HG03442 (cell line): ENCODE measurements around the gene TAF4.

Experiments used
- ATAC-seq: cut with Tn5 transposase; IDR thresholded peaks from one replicate; pipeline ENCODE4 v1.9.1; 2021; ENCODE audit warnings: mild to moderate bottlenecking, moderate library complexity; ENCODE audit not compliant: unreplicated experiment

The TAF4 gene

DNA sequence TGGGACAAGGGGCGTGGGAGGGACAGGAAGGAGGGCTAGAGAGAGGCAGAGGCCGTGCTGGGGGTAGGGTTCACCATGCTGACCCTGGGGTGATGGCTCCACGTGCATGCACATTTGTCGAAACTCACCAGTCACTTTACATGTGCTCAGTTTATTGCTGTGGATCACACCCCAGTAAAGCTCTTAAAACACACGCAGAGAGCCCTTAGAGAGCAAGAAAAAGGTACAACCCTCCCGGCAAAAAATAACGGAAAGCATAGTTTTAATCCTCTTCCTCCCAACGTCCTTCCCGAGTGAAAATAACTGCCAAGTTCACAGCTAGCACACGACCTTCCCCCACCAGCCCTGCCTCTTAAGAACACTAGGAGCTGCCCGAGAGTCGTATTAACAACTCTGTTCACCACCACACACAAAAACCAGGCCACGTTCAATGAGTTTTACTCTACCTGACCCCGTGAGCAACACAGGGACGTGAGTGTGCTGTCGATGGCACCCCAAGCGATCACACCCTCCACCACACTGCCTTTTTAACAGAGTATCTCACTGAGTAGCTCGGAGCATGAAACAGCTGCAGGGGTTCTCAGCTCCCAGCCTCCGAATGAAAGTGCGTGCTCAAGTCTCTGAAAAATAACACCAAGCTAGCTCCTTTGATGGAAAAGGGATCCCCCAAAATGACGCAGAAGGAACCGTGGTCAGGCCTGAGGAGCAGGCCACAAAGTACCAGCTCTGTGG lies 39.7 kb downstream of the TAF4 start:
- ATAC-seq, result no peak

DNA sequence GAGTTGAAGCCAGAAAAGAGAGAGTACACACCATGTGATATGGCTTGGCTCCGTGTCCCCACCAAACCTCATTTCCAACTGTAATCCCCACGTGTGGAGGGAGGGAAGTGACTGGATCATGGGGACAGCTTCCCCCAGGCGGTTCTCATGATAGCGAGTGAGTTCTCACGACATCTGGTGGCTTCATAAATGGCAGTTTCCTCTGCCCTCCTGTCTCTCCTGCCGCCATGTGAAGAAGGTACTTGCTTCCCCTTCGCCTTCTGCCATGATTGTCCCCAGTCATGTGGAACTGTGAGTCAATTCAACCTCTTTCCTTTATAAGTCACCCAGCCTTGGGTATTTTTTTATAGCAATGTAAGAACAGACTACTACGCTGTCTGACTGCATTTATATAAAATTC lies 40.3 kb downstream of the TAF4 start:
- ATAC-seq, result no peak

DNA sequence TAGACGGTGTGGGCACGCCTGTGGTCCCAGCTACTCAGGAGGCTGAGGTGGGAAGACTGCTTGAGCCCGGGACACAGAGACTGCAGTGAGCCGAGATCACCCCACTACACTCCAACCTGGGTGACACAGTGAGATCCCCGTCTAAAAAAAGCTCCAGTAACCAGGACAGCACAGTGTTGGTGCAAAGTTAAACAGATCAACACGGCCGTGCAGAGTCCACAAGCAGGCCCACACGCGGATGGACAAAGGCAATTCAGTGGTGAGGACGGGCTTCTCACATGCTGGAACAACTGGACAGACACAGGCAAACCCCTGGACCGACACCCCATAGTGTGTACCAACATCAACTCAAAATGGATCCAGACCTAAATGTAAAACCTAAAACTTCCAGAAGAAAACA lies 41.7 kb downstream of the TAF4 start:
- no peak for ATAC-seq

DNA sequence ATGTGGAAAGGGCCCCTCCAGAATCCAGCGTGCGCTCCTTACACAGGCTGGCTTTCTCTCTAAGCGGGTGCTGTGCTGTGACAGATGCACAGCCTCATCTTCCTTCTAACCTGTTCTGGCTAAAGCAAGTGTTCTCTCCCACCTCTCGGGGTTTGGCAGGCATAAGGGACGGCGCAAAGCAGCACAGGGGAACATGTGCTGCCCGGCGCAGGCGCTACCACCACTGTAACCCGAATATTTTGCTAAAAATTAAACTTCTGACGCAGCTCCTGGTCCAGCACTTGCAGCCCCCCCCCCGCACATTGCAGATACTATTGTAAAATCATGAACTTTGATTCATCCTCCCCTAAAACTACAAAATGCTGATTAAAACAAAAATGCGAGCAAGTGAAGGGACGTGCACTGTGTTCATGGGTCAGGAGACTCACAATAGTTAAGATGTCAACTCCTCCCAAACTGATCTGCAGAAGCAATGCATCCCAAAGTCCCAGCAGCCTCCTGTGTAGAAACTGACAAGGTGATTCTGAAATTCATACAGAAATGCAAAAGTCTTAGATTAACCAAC lies 43.0 kb downstream of the TAF4 start:
- ATAC-seq, result no peak

DNA sequence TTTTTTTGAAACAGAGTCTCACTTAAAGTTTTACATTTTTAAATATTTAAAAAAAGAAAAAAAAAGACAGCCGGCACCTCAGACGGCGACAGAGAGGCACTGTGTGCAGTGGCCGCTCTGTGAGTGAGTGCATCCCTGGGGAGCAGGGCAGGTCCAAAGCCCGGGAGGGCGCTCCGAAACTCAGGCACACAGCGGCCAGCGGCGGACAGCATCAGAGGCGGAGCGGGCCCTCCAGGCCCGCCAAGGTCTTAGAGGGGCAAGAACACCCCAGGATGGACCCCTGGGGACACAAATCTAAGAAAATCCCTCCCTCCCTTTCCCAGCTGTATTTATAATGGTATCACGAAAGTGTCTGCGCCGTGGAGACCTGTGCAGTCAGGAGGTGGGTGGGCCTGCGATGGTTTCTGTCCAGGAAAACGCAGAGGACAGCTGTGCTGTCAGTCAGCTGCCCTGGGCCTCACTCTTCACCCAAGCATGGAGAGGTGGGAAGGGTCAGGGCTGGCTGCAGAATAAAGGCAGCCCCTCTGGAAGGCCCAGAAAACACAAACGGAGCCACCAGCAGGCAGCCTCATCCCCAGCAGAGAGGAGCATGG lies 43.8 kb downstream of the TAF4 start:
- ATAC-seq, result no peak

DNA sequence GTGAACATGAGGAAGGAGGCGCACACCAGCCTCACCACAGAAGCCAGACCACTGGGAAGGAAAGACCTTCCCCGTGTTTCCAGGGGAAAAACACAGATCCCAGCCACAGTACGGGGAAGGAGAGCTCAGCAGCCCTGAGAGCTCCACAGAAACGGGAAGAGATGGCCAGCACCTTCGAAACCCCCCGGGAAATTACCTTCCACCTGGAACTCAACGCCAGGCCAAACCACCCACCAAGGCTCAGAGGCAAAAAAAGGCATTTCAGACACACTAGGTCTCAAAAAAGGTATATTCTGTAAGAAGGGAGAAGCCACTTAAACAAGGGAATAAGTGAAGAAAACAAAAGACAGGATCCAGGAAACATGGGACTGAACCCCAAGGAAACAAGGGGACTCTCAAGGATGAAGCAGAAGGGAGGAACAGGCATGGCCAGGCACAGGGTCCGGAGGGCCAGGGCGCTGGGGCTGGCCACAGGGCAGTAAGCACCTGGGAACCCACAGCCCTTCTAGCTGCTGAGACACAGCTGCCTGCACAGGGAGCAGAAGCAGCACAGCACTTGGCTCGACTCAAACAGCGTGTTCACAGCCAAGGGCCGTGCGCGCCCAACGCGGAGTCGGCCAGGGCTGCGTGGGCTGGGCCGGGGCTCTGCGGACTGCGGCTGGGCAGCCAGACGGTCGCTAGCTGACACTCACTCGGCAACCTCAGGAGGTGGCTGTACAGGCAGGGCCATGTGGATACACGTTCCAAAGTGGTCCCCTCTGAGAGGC lies 44.6 kb downstream of the TAF4 start:
- no peak for ATAC-seq

DNA sequence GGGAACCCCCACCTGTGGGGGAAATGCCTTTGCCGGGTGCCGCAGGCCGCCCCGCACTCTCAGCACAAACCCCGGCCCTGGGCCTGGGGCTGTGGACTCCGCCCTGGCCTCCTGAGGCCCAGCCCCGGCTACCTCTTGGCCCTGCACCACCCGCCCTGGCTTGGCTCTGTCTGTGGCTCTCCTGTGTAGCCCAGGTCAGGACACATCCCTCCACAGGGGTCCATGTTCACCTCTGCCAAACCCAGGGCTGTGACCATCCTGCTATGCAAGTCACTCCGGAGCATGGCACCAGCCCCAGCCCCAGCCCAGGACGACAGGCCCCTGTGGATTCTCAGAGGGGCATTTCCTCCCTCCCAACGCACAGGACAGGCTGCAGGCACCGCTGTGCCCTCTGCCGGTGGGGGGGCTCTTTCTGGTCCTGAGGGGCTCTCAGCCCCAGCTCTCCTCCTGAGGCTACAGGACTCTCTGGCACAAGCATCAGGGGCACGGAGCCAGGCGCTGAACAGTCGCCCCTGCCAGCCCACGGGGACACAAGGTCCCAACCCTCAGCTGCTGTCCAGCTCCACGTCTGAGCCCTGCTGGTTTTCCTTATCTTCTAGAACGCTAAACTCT lies 45.7 kb downstream of the TAF4 start:
- ATAC-seq, result no peak

DNA sequence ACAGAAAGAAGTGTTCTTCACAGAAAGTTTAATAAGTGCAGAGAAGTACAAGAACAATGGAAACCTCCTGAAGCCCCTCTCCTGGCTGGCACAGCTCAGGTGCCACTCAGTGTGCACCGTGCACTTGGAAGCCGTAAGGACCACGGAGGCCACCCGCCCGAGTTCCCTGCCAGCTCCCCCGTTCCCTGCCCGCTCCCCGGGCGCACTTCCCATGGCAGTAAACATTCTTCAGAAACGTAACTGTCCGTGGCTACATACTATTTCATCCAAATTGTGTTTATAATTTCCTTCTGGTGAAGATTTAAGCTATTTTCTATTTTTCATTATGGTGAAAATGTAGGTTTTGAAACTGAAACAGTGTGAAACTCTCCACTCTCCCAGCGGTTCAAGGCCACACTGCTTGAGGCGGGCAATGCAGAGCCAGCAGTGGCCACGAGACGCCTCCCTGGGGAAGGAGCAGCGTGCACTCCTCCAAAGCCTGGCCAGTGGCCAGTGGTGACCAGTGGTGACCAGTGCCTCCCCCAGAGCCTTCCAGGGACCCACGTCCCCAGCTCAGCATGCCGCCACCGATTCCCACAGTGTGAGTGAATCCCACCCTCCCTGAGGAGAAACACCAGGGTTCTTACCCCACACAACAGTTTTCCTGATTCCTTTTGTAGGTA lies 46.4 kb downstream of the TAF4 start:
- no peak for ATAC-seq

DNA sequence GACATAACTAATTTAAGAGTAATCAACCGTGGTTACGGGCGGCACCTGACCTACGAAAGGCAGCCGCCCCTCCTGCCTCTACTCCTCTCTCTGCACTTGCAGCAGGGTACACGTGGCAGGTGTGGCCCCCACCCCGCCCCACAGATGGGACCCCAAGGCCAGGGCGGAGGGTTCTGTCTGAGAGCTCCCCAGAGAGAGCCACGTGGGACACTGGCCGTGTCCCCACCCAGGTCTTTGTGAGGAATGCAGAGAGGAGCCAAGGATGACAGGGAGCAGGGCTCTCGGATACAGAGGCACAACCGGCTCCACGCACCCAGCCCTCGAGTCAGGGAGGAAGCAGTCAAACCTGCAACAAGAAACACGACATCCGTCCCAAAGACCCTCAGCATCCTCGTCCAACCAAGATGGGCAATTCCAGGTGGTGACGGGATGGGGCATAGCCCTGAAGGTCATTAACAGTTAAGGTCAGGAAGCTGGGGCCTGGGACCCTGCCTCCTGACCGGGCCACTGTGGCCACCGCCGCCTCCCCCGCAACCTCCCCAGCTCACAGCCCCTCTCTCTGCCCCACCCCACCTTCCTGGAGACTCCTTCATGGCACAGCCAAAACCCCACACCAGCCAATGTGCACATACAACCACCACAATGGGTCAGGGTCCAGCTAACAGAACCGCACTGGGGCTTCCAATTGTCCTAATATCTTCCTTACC lies 47.1 kb downstream of the TAF4 start:
- ATAC-seq, result no peak

DNA sequence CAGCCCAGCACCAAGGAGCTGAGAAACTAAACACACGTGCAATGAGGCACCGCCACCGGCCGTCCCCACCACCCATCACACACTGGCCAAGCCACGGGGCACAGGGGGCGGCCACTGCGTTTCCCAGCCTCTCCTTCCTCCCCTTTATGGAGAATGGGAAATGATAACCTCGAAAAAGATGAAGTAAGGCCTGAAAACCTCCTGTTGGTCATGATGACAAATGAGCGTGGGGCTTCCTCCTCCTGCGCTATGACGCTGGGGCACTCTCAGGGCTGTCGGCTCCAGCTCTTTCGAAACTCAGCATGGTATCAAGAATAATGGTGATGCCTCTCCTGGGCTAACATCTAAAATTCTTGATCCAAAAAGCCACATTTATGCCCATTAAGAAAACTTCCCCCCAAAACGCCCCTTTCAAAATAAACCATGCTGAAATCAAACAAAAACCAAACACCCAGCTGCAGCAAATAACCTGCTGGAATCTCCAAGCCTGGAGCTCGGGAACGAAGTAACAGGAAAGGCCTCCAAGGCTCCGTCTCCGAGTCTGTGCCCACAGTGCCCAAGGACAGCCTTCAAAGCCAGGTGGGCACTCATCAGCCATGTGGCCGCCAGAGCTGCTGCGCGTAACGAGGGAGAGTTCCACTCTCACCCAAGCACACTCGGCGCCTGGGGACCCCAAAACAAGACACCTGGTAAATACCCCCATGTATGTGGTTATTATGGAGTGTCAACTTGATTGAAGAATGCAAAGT lies 50.0 kb downstream of the TAF4 start:
- no peak for ATAC-seq

DNA sequence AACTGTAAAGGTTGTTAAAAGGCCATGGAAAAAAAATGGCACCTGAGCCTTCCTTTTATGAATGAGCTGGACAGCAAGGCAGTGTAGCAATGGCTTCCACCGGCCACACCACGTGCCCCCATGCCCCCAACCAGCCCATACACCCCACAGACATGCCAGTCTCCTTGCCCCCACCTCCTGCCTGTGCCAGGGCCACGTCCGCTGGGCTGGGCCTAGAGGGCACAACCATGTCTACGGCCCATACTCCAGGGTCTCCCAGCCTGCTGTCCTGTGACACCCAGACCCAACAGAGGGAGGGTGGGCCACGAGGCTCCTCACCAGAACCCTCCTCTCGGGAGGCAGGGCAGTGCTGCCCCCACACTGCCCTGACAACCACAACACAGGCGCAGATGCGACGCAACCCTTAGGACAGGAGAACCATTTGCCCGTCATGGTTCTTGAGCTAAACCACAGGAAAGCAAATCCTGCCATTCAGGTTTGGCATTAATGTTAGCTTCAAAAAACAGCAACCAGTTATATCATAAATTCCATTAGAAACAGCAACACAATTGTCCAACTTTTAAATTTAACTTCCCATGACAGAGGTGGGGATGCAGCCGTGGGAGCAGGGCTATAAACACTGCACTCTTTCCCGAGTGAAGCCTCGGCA lies 50.7 kb downstream of the TAF4 start:
- no peak for ATAC-seq

DNA sequence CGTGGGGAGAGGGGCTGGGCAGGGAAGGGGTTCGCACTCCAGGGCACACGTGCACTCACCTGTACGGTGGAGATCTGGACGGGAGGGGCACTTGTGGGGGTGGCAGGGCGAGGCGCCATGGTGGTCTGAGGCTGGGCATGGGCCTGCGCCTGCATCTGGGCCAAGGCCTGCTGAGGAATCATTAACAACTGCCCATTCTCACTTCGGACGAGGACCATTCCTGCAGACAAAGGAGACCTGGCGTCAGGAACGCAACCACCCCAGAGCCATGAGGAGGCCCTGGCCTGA lies 51.2 kb downstream of the TAF4 start:
- ATAC-seq, result no peak

DNA sequence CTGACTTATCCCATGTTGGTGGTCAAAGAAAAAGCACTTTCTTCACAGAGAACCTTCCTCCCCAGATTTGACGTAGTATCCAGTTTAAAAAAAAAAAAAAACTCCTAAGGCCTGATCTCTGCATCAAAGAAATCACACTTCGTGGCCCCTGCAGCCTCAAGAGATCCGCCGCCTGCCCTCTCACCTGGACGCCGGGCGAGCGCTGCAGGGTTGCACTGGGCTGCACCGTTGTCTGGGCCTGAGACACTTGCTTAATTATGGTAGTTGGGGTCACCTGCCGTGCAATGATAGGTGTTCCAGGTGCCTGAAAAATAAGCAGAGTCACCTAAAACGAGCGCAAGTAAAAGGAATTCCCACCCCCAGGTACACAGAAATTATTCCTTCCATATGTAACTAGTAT lies 53.0 kb downstream of the TAF4 start:
- no peak for ATAC-seq

DNA sequence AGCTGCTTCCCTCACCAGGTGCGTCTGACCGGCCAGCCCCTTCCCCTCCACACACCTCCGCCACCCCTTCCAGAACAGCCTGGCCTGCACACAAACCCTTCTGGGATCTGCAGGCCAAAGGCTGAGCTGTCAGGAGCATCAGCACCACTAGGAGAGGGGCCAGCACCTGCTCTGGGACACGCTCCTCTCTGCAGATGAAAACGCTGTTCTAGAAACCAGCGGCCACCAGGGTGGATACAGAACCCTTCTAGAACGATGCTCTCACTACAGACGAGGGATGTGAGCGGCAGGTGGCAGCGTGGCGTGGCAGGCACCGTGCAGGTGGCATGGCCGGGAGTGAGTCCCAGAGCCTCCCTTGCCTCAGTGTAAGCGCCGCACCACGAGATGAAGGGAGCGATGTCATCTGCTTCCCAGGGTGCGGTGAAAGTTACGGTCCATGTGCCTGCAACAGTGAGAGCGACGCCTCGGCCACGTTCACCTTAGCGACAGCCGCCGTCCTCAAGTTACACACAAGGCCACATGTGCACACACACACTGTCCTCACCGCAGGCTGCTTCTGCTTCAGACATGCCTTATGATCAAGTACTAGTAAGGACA lies 53.6 kb downstream of the TAF4 start:
- ATAC-seq, result no peak

DNA sequence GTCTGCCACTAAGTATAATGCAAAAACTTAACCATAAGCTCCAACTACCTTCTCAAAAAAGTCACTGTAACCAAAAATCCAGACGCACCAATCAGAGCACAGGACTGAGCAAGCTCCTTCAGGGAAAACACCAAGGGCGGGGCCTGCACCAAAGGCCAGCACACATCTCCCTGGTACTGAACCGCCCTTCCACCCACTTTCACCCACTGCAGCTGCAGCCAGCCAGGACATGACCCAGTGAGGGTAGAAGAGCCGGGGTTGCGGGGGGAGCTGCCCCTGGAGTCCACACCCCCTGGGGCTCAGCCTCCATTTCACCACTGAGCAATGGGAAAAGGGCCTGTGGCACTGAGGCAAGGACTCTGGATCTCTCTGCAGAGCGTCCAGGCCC lies 54.3 kb downstream of the TAF4 start:
- no peak for ATAC-seq

DNA sequence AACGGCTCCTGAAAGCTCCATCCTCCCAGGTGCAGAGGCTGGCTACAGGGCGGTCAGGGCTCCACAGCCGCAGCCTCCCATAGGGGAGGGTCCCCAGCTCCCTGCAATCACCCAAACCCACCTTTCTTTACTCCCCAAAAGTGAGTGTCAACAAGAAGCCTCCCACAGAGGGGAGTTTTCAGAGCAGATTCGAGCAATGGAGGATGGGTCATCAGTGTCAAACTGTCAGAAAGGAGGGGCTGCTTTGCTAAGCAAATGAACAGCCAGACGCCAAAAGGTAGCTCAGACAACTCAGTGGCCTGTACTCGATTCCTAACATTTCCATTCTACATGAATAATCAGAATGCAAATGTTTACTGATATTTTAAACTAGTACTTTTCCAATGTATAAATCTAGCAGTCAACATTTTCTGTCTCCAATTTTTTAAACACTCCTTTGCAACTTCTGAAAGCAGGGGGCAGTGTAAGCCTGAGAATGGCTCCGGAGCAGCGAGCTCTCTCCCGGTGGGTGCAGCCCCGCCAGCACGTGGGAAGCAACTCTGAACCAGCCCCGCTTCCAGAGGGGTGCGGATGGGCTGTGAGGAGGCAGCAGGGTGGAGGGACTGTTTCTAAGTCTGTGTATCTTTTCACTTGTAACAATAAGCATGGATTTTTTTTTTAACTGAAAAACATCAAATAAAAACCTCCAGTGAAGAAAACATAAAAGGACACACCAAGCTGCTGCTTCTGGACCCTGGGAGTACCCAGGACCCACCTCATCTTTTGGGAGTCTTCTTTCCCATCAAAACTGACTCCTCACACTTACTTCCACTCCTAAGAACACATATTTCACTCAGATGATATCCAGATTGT lies 54.9 kb downstream of the TAF4 start:
- no peak for ATAC-seq

DNA sequence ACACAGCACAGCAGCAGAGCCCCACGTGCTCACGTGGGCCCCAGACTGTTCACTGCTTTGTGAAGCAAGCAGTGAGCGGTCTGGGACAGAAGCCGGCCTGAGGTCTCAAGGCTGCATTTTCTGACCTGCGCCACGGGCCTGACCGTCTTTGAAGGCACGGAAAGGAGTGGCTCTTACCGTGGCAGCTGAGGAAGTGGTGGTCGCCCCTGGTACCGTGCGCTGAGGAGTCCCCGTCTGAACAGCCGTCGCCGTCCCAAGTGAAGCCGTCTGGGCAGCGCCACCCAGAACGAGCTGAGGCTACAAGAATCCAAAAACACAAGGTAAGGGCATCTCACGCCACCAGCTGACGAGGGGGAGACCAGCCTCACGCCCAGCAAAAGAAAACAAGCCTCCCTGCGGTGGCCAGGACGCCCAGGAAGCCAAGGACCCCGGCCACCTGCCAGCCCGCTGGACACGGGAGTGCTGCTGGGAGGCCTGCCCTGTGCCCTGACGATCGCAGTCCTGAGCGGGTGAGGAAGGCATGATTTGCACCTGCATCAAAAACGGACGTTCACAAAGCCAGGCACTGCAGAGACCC lies 55.7 kb downstream of the TAF4 start:
- ATAC-seq, result no peak

DNA sequence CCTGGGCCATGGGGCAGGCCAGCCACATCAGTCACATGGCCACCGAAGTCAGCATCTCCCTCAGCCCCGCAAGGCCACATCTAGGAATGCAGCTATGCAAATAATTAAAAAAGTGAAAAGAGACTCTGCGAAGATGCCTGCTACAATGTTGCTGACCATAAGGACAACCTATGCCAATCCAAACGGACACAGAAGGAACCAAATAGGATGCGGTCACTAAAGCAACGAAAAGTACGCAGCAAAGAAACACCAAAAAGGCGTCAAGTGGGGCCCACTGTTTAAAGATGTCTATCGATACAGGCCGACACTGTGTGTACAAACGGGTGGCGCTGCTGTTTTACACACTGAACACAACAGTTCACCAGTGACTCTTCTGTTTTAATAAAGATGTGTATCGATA lies 56.4 kb downstream of the TAF4 start:
- no peak for ATAC-seq
